Measurements from ENCODE around the gene AGPS.

- no peak for TF ChIP-seq POLR2AphosphoS5 (IDR thresholded peaks at IDR 0.05)
- TF ChIP-seq CTCF (IDR thresholded peaks at IDR 0.05) = no peak
- no peak for TF ChIP-seq EP300 (IDR thresholded peaks at IDR 0.05)
- no peak for TF ChIP-seq POLR2A (IDR thresholded peaks at IDR 0.05)
Measured at GRCh38 chr2:177542396-177542795, 149.8 kb downstream of the AGPS start.
